ENCODE data around the gene KIF26B.

The KIF26B gene

GRCh38 chr1:245363461-245364200 is 208.8 kb downstream of the KIF26B start:
- no peak for DNase-seq

GRCh38 chr1:245365095-245366020 is 210.6 kb downstream of the KIF26B start:
- no peak for DNase-seq

GRCh38 chr1:245366886-245367285 is 212.1 kb downstream of the KIF26B start:
- no peak for DNase-seq

- DNase-seq: no peak
These were observed 215.5 kb downstream of the KIF26B start for GRCh38 chr1:245370175-245370825.

GRCh38 chr1:245370905-245371581 is 216.3 kb downstream of the KIF26B start:
- no peak for DNase-seq

DNA sequence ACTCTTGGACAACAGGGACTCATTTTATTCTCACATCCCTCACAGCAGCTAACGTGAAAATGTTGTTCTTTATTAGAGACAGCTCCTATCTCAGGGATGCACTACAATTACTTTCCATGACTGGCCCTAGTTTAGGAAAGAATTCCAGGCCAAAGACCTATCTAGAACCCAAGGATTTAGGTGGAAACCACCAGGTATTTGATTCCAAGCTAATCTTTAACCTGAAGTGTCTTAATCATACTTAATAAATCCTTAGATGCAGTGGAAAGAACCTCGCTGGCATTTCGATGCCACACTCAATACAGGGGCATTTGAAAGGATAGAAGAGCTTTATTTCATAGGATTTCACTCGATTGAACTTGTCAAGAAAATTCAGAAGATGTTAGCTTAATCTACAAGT is 218.3 kb downstream of the KIF26B start:
- DNase-seq: no peak

DNA sequence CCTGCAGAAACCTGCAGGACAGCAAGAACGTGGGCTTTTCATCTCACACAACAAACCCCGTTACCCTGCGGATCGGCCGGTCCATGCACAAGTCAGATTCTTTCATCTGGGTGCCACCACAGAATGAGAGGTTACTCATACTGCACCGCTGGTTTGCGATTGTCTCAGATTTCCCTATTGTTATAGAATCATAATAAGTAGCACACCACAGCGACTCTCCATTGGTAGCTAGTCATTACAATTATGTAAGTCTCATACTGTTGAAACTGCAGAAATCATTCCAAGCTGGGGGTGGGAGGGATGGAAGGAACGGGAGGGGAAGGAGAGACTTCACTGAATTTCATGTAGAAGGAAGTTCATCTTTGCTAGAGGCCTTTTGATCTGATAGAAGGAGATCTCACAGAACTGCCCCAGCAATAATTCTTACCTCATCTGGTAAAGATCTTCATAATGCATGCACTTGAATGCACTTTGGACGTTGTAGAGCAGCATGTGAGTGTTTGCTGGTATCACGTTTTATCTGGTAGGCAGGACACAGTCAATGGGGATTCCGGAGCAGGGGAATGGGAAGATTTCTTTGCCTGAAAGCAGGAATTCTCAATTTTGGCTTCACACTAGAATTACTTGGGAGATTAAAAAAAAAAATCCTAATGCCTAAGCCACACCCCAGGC is 221.1 kb downstream of the KIF26B start:
- no peak for DNase-seq

- DNase-seq: no peak
These were observed 223.1 kb downstream of the KIF26B start for GRCh38 chr1:245377854-245378253.

- DNase-seq: no peak
These were observed 223.5 kb downstream of the KIF26B start for GRCh38 chr1:245378311-245378722.

GRCh38 chr1:245378745-245379144 is 224.0 kb downstream of the KIF26B start:
- DNase-seq: no peak

DNA sequence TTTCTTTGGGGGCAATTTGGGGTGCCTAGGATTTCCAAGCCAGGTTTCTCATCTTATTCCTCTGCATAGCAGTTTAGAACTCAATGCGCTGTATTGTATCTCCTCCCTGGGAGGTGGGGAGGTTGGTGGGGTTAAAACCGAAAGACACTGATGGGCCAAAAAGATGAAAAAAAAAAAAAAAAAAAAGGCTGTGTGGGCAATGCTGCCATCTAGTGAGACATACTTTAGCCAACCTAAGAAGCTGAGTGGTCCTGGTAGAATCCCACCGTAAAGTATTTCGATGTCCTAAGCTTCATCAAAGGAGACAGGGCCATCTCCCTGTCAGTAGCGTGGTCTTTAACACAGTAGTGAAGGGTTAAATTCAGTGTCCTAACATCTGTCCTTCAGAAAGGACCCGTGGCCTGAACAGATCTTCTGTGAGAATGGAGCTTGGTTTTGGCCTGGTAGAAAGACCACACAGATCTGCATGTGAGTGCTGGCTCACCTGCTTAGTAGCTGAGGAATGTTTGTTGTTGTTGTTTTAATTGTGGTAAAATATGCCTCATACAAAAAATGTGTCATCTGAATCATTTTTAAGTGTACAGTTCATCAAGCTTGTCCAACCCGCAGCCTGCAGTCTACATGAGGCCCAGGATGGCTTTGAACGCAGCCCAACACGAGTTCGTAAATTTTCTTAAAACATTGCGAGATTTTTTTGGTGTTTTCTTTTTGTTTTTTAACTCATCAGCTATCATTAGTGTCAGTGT is 226.2 kb downstream of the KIF26B start:
- no peak for DNase-seq

GRCh38 chr1:245382981-245383380 is 228.2 kb downstream of the KIF26B start:
- DNase-seq: no peak

DNA sequence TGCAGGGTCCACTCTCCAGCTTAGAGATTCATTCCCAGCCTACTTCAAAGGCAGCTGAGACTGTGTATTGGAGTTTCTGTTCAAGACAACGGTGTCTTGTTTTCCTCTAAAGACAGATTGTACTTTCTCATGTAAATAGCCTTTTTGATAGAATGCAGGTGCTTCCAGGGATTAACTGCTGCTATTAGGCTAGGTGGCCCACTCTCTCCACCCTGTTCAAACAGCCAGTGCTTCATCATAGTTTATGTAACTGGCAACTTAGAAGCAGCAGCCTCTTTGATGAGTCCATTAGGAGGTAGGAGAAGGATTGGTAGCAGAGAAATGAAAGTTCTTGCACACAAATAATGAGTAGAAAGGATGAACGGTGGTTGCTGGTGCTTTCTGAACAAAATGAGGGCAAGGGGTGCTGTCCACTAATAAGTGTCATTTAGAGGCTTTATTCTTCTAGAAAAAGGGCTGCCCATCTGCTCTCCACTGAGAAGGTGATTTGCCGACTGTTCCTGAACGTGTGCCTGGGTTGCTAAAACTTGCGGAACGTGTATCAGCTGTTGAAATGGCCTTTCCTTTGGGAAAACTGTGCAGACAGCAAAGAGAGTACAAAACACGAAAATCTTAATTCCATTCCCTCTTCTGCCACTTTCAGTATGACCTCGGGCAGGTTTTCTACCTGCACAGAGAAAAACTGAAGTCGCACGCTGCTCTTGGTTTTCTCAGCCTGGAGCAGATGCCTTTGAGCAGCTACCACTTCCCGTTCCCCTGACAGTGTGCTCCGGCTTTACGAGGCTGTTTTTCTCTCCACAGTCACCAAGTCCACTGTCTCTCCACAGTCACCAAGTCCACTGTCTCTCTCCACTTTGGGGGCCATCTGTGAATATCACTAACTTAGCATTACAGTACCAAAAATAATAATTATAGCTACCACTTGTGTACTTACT is 228.9 kb downstream of the KIF26B start:
- DNase-seq: no peak

DNA sequence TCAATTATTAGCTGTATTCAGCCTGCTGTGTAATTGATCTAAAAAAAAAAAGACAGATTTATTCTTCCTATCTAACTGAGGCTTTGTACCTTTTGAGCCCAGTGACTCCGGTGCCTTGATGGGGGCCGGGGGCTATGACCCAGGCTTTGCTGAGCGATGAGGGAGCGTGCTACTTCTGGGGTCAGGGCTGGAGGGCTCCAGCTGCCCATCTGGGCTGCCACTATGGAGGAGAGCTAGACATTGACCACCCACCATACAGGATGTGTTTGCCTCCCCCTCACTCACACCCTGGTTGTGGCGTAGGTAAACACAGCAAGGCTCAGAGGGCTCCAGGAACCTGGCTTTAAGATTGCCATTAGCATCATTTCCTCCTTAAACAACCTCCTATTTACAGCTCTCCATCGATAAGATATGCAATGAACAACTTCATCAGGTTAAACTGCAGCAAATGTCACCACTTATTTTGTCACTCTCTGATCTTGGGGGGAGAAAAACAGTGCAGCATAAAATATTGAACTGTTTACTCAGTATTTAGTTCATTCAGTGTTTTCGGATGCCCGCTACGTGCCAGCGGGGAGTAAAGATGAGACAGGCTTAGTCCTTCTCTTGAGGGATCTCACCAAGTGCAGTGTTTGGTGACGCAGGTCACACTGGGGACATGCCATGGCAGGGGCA is 231.6 kb downstream of the KIF26B start:
- no peak for DNase-seq

DNA sequence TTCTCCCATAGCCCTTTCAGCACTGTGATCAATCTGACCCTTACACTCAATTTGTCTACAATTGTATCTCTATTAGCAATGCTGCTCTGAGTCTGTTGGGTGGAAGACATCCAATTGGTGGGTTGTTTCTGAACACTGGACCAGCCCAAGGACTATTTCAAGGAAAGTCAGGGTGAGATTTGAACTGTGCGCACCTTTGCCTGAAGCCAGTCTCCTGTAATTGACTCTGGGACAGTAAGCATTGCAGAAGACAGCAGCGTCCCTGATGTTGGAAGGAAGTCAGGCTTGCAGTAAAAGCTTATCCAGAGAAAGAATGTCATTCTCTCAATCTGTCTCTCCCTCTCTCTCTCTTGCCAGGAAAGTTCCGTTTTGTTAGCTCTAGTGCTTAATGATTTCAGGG is 233.9 kb downstream of the KIF26B start:
- no peak for DNase-seq

- DNase-seq: no peak
These were observed 235.1 kb downstream of the KIF26B start for GRCh38 chr1:245389873-245390272.

DNA sequence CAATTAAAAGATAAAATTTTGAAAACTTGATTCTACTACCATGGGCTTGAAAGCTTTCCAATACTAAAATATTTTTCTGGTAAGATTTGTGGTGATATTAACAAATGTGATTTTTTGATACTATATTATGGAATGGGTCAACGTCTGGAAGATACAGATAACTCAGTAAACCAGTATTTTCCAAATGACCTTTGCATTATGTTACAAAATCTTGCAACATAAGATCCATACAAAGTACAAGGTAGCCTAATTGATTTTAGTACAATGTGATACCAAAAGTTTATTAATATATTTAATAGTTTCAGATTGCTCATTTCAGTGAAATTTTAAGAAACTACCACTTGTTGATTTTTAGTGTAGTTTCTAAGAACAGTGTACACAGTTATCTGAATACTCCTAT is 236.2 kb downstream of the KIF26B start:
- DNase-seq: no peak

- DNase-seq: no peak
These were observed 238.9 kb downstream of the KIF26B start for GRCh38 chr1:245393694-245394093.

DNA sequence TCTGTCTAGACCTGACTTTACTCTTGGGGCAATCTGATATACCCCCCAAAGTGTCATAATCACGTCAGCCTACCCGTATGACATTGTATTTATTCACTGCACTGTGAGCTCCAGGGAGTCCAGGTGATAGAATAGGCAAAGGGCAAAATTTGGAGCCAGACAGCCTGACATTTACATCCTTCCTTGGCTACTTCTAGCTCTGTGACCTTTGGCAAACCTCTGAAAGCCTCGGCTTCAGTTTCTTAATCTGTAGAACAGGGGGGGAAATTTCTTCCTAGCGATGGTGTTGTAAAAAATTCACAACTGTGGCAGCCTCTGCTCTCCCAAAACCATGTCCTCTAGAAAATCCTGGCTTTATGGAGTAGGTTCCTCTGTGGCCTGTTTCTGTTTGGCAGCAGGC is 240.9 kb downstream of the KIF26B start:
- DNase-seq: no peak

GRCh38 chr1:245396615-245397014 is 241.8 kb downstream of the KIF26B start:
- no peak for DNase-seq

All from CD4-positive, alpha-beta T cell treated with Interleukin-21 for 1 hour (primary cell).